ENCODE data around the gene NKAIN2. TPM values are rescaled to one million over a fixed set of nuclear protein-coding genes. Genes with fewer than 3 reads are reported as not detected.

The NKAIN2 gene
- total RNA-seq, 1 donor from 2014 or later = 109 TPM

DNA sequence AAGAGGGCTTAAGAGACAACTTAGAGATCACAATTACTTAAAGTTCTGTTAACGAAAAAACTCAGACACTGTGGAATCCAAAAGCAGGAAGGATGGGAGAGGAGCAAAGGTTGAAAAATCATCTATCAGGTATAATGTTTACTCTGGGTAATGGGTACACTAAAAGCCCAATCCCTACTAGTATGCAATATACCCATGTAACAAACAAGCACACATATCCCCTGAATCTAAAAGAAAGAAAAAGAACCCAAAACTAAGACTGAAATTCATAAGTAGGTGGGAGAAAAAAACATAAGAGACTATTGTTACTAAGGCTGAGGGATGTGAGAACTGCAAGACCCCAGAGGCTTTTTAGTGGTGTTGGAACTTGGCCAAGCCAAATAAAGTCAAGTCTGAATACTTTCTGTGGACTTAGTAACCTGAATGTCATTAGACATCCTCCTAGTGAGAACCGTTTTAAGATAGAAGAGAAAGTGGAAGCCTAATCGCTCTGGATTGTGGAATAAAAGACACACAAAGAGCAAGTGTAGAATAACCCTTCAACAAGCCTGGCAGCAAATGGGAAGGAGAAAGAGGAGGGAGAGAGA is 969.2 kb downstream of the NKAIN2 start:
- DNase-seq (ENCODE audit: low spot score in 2 of 2) (no peak), FAIRE-seq (no peak)

- DNase-seq (ENCODE audit: low spot score in 2 of 2) (no peak), FAIRE-seq (no peak)
These were observed 971.5 kb downstream of the NKAIN2 start for GRCh38 chr6:124775121-124775520.

DNA sequence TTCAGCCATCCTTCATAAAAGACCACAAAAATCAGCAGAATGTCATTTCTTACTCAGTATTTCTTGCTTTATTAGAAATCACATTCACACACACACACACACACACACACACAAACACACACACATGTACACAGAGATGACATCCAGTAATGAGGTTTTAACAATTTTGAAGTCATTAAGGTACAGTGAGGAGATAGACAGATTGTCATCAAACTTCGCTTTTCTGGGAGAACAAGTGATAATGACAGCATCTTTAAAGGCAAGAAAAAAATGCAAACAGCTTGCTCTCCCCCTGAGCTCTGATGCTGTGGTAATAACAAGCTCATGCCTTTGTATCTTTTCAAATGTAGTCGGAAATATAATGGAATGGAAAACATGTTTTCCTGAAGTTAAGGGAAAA is 974.2 kb downstream of the NKAIN2 start:
- DNase-seq (ENCODE audit: low spot score in 2 of 2) (no peak), FAIRE-seq (no peak)

DNA sequence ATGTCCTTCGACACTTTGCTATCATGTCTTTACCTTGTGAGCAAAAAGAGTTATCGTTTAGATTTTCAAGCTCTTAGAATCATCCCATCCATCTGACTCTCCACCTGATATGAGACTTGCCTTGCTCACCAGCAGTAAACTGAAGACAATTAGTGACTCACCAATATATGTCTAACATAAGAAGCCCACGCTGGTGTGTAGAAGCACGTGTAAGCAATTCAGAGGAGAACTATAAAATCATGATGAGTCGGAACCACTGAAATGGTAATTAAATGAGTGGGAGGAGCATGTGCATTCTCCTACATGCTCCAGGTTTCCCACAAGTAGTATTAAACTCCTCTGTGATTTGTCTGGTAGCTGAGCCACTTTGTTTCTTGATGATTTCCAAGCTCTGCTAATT is 977.0 kb downstream of the NKAIN2 start:
- FAIRE-seq = no peak

GRCh38 chr6:124783344-124783743 is 979.7 kb downstream of the NKAIN2 start:
- no peak for FAIRE-seq
- DNase-seq (ENCODE audit: low spot score in 2 of 2) = no peak

More for the DNA sequence above, 977.0 kb downstream of the NKAIN2 start:
- no peak for DNase-seq (ENCODE audit: low spot score in 2 of 2)

DNA sequence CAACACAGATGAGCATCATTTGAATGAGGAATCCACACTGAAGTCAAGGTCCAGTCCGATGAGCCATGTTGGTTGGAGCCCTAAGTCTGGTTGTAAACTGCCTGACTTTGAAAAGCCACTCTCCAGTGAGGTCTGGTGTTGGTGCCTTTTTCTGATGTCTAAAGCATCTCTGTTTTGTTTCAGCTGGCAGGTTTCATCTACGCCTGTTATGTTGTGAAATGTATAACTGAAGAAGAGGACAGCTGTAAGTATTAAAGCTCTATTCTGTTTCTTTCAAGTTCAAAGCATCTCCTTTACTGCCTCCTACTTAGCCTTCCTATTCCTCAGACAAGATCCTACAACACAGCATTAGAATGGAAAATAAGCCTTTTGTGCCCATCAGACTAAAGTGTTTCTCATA is 987.5 kb downstream of the NKAIN2 start:
- no peak for FAIRE-seq
- no peak for DNase-seq (ENCODE audit: low spot score in 2 of 2)

GRCh38 chr6:124792386-124792785 is 988.7 kb downstream of the NKAIN2 start:
- FAIRE-seq (no peak), DNase-seq (ENCODE audit: low spot score in 2 of 2) (no peak)

GRCh38 chr6:124793398-124793797 is 989.7 kb downstream of the NKAIN2 start:
- no peak for FAIRE-seq
- no peak for DNase-seq (ENCODE audit: low spot score in 2 of 2)

DNA sequence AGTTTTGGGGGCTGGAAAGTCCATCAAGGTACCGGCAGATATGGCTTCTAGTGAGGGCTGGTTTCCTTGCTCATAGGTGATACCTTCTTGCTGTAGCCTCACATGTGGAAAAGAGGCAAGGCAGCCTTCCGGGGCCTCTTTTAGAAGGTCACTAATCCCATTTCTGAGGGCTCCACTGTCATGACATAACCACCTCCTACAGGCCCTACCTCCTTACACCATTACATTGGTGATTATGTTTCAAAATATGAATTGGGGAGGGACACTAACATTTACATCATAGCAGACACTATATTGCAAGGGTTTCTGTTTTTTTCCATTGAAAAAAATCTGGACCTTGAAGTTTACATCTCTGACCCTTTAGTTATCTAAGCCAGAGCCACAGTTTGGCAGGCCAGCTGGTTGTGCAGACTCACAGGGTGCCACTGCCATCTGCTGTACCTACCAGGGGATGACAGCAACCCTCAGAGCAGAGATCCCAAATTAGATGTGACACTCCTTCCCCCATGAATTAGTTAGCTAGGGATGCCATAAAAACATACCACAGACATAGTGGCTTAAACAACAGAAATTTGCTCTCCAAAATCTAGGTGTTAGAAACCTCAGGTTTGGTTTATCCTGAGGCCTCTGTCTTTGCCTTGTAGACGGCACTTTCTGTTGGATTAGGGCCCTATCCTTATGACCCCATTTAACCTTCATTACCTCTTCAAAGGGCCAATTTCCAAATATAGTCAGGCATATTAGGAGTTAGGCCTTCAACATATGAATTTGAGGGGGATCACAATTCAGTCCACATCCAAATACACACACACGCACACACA is 992.2 kb downstream of the NKAIN2 start:
- FAIRE-seq = no peak
- DNase-seq (ENCODE audit: low spot score in 2 of 2) = peak in 1 of 2 donors; percentile 34

GRCh38 chr6:124796464-124796970 is 992.9 kb downstream of the NKAIN2 start:
- no peak for FAIRE-seq
- DNase-seq (ENCODE audit: low spot score in 2 of 2) = no peak

- FAIRE-seq = no peak
- no peak for DNase-seq (ENCODE audit: low spot score in 2 of 2)
These were observed 993.6 kb downstream of the NKAIN2 start for GRCh38 chr6:124797224-124797623.

- DNase-seq (ENCODE audit: low spot score in 2 of 2) = no peak
- FAIRE-seq = no peak
These were observed 995.4 kb downstream of the NKAIN2 start for GRCh38 chr6:124798942-124799496.

DNA sequence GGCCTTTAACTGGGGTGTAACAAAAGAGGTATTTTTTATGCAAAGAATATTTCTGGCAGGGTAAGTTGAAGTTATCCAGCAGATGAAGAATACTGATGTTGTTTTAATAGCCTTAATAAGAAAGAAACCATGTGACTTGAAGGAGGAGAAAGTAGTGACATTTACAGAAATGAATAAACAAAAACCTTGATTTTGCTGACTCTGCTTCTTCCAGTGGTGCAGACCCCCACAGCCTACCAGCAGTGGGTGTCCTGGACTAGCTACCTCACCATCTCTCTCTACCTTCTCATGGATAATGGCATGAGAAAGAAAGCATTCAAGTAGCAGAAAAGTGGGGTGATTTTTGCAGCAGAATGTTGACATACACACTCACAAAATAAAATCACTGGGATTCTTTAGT is 996.0 kb downstream of the NKAIN2 start:
- DNase-seq (ENCODE audit: low spot score in 2 of 2) (no peak), FAIRE-seq (no peak)

- DNase-seq (ENCODE audit: low spot score in 2 of 2) = no peak
- no peak for FAIRE-seq
These were observed 996.6 kb downstream of the NKAIN2 start for GRCh38 chr6:124800222-124800621.

GRCh38 chr6:124812067-124812466 is 1008.4 kb downstream of the NKAIN2 start:
- FAIRE-seq = no peak
- no peak for DNase-seq (ENCODE audit: low spot score in 2 of 2)

- FAIRE-seq (no peak), DNase-seq (ENCODE audit: low spot score in 2 of 2) (no peak)
These were observed 1015.7 kb downstream of the NKAIN2 start for GRCh38 chr6:124819346-124819745.

- FAIRE-seq = no peak
These were observed 1018.5 kb downstream of the NKAIN2 start for GRCh38 chr6:124822204-124822613.

DNA sequence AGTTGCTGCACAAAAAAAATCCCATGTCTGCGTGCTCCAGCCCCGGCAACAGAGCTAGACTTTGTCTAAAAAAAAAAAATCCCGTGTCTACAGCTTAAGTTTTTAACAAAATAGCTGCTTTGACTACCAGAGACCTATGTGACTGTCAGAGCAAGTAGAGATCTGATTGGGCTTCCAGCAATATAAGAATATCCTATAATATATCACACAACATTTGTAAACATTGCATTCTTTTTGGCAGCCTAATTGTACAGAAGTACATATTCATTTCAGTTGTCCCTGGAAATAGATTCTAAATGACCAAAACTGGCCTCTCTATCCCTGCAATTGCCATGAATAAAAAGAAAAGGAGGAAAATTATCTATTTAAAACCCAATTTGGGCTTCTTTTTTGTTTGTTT is 1019.1 kb downstream of the NKAIN2 start:
- FAIRE-seq (no peak), DNase-seq (ENCODE audit: low spot score in 2 of 2) (no peak)

More at GRCh38 chr6:124822204-124822613, 1018.5 kb downstream of the NKAIN2 start:
- DNase-seq (ENCODE audit: low spot score in 2 of 2) = no peak

DNA sequence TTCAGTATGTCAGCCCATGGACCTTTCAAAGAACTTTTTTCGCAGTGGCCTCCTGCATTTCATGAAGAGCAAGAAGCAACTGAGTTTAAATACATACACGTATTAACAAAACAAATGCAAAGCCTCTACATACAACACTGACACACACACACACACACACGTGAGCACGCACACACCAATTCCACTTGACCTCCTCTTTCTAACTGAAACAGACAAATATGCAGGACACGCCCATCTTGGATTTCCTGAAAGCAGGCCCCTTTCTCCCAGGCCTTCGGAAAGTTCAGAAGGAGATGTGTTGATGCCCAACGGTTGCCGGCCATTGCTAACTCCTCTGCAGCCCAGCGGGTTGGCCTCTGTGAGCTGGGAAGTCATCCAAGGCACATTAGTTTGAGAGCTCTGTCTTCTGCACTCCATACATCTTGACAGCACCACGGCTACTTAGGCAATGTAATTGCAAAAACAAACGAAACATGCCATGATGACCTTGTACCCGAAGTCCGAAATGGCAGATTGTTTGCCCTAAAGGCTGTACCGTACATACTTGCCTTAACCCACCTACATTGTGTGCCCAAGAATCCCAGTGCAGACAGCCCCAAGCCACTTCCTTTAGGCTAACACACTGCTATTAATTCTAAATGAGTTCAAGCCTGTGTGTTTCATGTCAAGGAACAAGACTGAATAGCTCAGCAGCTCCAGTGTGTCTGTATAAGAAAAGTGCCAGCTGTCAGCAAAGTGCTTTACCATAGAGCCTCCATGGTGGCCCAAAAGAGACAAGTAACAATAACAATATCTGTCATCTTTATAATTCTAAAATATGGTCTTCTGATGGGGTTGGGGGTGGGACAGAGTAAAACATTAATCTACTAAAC is 1019.8 kb downstream of the NKAIN2 start:
- FAIRE-seq (no peak), DNase-seq (ENCODE audit: low spot score in 2 of 2) (no peak)

GRCh38 chr6:124825564-124825963 is 1021.9 kb downstream of the NKAIN2 start:
- no peak for FAIRE-seq
- no peak for DNase-seq (ENCODE audit: low spot score in 2 of 2)

DNA sequence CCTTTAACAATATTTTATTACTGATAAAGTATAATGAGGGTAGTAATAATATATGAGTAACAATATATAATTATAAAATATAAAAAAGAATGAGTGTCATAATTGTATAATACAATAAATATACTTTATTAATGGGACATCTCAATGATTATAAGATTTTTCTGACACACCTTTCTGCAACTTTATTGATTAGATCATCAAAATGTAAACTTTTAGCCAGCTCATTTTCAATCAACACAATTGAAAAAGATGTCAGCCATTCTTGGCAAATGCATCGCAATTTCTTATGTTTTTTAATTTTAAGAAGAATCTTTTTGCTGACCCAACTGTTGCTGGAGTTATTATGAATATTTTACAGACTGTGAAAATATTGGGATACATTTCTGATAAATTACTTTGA is 1026.2 kb downstream of the NKAIN2 start:
- no peak for FAIRE-seq
- no peak for DNase-seq (ENCODE audit: low spot score in 2 of 2)
